Left lung (tissue), 10 donors: ENCODE results near the gene BCL2L1. TPM values are rescaled to one million over a fixed set of nuclear protein-coding genes. Genes with fewer than 3 reads are reported as not detected.

Source experiments
- ATAC-seq: fragments of 200-7000 bp; cut with Tn5 transposase; one replicate; pipeline ENCODE4 v1.9.1; 2020; ENCODE audit warnings: moderate library complexity
- DNase-seq, 4 donors: peaks; one replicate each; pipeline ENCODE4 v3.0.0-alpha.2; 2013 to 2020
- H3K27ac ChIP-seq, 2 donors: fragments of 200-600 bp; sonication (generic) in 1 of 2; one replicate each; pipeline versions ENCODE4 v1.5.0 to v1.8.0; 2020 to 2021
- H3K27me3 ChIP-seq, 2 donors: fragments of 200-600 bp; sonication (generic) in 1 of 2; one replicate each; pipeline versions ENCODE4 v1.5.0 to v1.8.0; 2020 to 2021
- H3K36me3 ChIP-seq, 2 donors: fragments of 200-600 bp; sonication (generic) in 1 of 2; one replicate each; pipeline versions ENCODE4 v1.5.0 to v1.8.0; 2020 to 2021
- H3K4me1 ChIP-seq, 2 donors: fragments of 200-600 bp; one replicate each; pipeline ENCODE4 v1.8.0; 2021
- H3K4me3 ChIP-seq, 2 donors: fragments of 200-600 bp; sonication (generic) in 1 of 2; one replicate each; pipeline versions ENCODE4 v1.5.0 to v1.8.0; 2020 to 2021; ENCODE audit warnings: mild to moderate bottlenecking in 1 of 2
- H3K9me3 ChIP-seq, 2 donors: fragments of 200-600 bp; sonication (generic) in 1 of 2; one replicate each; pipeline versions ENCODE4 v1.5.0 to v1.8.0; 2020 to 2021
- CTCF ChIP-seq, 2 donors: fragments of 200-600 bp; sonication (generic) in 1 of 2; IDR thresholded peaks; one replicate each; pipeline versions ENCODE4 v1.5.0 to v1.8.0; 2021; ENCODE audit warnings: antibody characterized with exemption in 2 of 2
- intact Hi-C, 2 donors: fragments of 100-400 bp; cut with DNase I; formaldehyde crosslinking; loops; one replicate each; pipeline versions ENCODE4 v1.11.2 to v1.14.2; 2022
- polyA plus RNA-seq, 6 donors: library from polyadenylated mRNA; unstranded; fragments of 120-200 nt; gene quantifications; one replicate each; pipeline ENCODE4 v1.2.1, GENCODE V29; 2013; ENCODE audit not compliant: insufficient read length in 6 of 6
- total RNA-seq, 2 donors: library from RNA; stranded (reverse); fragmentation: NEBNext Ultra II Directional; extraction: Animal tissue kit (Norgen Biotek cat#: 25700); gene quantifications; one replicate each; pipeline ENCODE4 v1.2.1, GENCODE V29; 2021
- donor health status: DM: no; HTN: yes; CAD: no.
- donor health status: DM: no; HTN: no; CAD: no.

Gene BCL2L1
- total and polyA plus RNA-seq, 8 donors = 43.3 to 181 (median 56.7) TPM

- H3K4me1 ChIP-seq = peaks cover 0 to 4% of the 10 kb centered on the region in 2 donors
- H3K4me3 ChIP-seq = no peak overlapping the region
- DNase-seq (peak in 1 of 4 donors; percentile 45), ATAC-seq (no peak)
- intact Hi-C loops = no loop called here
- no peaks in the 10 kb centered on the region for H3K9me3 ChIP-seq
- no peak overlapping the region for H3K27ac ChIP-seq
- peaks cover 0 to 15% of the 10 kb centered on the region in 2 donors for H3K27me3 ChIP-seq
- TF ChIP-seq CTCF (IDR thresholded peaks at IDR 0.05) = no peak
- H3K36me3 ChIP-seq = no peaks in the 10 kb centered on the region
Observed at GRCh38 chr20:31638816-31639215, 83.9 kb downstream of the BCL2L1 start.

- peaks cover 0 to 15% of the 10 kb centered on the region in 2 donors for H3K27me3 ChIP-seq
- TF ChIP-seq CTCF (IDR thresholded peaks at IDR 0.05) = no peak
- DNase-seq = peak in 2 of 4 donors; percentile 16 to 58
- intact Hi-C loops = no loop called here
- no peak overlapping the region for H3K4me3 ChIP-seq
- no peak overlapping the region for H3K27ac ChIP-seq
- no peaks in the 10 kb centered on the region for H3K36me3 ChIP-seq
- peaks cover 3 to 4% of the 10 kb centered on the region in 2 donors for H3K4me1 ChIP-seq
- ATAC-seq = no peak
- H3K9me3 ChIP-seq = no peaks in the 10 kb centered on the region
Observed at GRCh38 chr20:31638317-31638716, 84.4 kb downstream of the BCL2L1 start.

GRCh38 chr20:31637660-31638059, 85.0 kb downstream of the BCL2L1 start, which contains the start of gene COX4I2:
Gene COX4I2 (plus strand): TSS chr20:31637912. CDS start chr20:31639018, 1,106 bp downstream.
- Histone ChIP-seq H3K27me3 (peaks cover 0 to 15% of the 10 kb centered on the region in 2 donors), H3K27ac (no peak within 1 kb of the TSS), H3K9me3 (no peaks in the 10 kb centered on the region), H3K36me3 (no peaks in the 10 kb centered on the region), H3K4me1 (peaks cover 0 to 3% of the 10 kb centered on the region in 2 donors), H3K4me3 (no peak within 1 kb of the TSS)
- intact Hi-C loops = no loop called here
- DNase-seq = peak in 1 of 4 donors; percentile 77
- ATAC-seq = no peak
- no peak for TF ChIP-seq CTCF (IDR thresholded peaks at IDR 0.05)

GRCh38 chr20:31633339-31633914, 89.2 kb downstream of the BCL2L1 start:
- Histone ChIP-seq H3K4me3 (no peak overlapping the region), H3K27ac (no peak overlapping the region)
- ATAC-seq = peak; percentile 58

More at GRCh38 chr20:31633339-31633914, 89.2 kb downstream of the BCL2L1 start:
- intact Hi-C loops = no loop called here
- peak in 3 of 4 donors; percentile 58 to 95 (median 91) for DNase-seq
- H3K27me3 ChIP-seq = peaks cover 0 to 12% of the 10 kb centered on the region in 2 donors
- H3K36me3 ChIP-seq = no peaks in the 10 kb centered on the region
- TF ChIP-seq CTCF (IDR thresholded peaks at IDR 0.05) = no peak
- peaks cover 0 to 3% of the 10 kb centered on the region in 2 donors for H3K4me1 ChIP-seq
- no peaks in the 10 kb centered on the region for H3K9me3 ChIP-seq
